Stimulated activated CD8-positive, alpha-beta memory T cell treated with anti-CD3 and anti-CD28 coated beads, Interleukin-15, amount 100 ng/mL, for 1 hour (primary cell): ENCODE data around the gene AGBL1.
"Not testable (repeated sequence)": the region's sequence is repeated elsewhere in the genome, so short reads cannot be mapped to it uniquely, and the experiment has no call there.

Experiments
- DNase-seq: peaks from one replicate; pipeline ENCODE4 v3.0.0-alpha.2; 2020; ENCODE audit warnings: low read depth

Gene AGBL1

GRCh38 chr15:86399041-86399954 lies 319.6 kb downstream of the AGBL1 start:
- DNase-seq, result no peak

DNA sequence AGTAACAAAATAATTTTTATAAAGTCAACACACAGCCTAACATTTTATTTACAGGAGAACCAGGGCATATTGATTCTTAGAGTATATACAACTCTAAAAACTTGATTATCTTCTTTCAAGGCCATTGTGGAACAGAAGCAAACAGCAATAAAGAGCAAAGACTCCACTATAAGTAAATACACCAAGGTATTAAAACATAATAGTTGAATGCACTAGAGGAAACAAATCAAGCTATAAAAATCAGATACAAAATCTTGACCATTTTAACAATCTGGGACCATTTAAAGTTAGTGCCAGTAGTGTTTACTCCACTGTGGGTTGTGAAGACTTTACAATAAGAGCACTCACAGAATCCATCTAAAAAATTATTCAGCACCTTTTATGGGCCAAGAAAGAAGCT lies 323.6 kb downstream of the AGBL1 start:
- DNase-seq, result no peak

DNA sequence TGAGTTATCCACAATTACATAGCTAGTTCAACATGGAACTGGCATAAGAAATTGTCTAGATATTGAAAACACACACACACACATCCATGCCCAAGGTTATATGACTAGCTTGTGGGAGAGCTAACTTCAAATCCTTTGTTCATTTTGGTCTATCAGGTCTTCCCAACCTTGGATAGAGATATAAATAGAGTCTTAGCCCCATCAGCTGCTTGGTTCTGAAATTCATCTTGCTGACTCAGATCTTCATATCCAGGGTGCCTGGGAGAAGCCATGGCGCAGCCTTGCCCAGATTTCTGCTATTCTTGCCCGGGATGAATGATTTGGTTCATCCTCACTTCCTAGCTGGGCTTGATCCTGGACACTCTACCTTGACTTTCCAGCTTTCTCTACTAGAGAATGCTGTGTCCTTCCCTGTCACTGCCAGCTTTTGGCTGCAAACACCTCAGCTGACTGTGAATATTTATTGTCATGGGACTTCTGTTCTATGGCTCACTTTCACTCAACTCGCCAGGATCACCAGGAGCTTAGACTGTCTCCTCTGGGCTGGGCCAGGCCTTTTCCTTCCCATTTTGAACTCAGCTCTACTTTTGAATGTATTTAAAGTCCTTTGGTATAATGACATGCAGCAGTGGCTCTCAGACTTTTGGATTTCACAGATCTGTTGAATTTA lies 324.4 kb downstream of the AGBL1 start:
- DNase-seq, result no peak

DNA sequence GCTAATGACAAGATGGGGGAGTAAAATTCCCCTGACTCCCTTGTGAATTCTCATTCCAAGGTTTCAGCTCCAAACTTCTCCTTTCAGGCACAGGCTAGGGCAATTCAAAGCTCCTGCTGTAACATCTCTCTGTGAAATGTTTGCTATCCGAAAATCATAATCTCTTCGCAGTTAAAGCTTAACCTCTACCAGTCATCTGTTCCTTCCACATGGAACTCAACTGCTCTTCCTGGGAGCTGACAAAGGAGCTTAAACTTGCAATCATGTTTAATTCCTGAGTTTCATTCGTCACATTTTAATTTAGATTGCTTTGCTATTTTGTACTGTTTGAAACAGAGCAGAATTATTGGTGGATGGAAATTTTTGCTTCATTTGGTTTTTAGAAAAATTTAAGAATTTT lies 328.6 kb downstream of the AGBL1 start:
- DNase-seq, result no peak

GRCh38 chr15:86411916-86412315 lies 332.2 kb downstream of the AGBL1 start:
- no peak for DNase-seq

DNA sequence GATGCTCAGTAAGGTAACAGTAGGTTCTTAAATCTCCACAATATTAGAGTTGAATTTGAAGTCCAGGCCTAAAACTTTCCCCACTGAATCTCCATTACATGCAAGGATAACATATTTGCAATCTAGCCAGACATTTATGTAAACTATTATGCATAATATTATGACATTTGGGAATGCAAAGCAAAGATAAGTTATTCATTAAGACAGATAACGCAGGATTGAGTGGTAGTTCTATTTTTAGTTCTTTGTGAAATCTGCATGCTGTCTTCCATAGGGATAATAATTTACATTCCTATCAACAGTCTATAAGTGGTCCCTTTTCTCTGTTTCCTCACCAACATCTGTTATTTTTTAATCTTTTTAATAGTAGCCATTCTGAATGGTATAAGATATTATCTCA lies 333.5 kb downstream of the AGBL1 start:
- DNase-seq, result no peak

DNA sequence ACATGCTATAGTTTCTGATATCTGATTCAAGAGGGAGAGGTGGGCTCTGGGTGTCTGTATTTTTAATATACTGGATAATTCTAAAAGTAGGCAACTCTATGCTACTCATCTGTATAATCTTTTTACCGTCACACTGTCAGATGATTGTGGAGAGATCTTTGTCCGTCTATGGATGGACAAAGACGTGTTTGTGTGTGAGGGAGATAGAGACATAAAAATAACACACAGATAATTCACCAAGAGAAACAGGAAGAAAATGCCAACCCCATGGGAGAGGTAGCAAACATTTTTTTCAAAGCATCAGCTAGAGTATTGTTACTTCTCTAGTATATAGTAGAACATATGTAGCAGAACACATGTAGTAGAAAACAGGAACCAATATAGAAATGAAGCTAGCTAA lies 346.1 kb downstream of the AGBL1 start:
- DNase-seq, result no peak

DNA sequence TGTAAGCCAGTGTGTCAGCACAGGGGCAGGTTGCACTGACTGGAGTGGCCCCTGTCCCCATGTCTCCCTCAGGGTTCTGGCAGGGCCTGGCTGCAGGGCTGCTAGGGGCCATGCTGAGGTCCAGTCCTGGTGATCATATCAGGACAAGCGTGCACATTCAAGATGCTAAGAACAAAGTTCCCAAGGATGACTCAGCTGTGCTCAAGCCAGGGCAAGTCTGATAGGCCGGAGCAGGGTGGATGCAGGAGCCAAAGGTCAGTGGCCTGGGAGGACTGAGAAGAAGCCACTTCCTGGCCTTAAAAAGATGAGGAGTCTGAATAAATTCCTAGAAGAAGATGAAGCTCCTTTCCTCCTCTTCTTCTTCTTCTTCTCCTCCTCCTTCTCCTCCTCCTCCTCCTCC lies 353.2 kb downstream of the AGBL1 start:
- DNase-seq, result no peak

DNA sequence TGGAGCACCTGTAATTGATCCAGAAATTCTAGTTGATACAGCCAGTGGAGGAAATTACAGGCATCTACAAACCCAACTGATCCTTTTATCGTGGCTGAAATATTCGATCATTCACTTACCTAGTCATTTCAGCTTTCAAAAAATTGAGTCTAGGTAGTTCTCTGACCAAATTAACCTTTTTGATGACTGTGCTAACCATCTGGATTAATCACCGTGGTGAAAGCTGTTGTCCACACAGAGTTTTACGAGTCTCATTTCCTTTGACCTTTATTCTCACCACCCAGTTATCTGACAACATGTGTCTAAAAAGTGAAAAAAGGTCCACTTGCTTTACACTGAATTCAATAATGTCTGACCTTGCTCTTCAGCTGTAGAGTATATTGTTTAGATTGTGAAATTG lies 354.3 kb downstream of the AGBL1 start:
- DNase-seq, result no peak

- DNase-seq, result no peak
Measured at GRCh38 chr15:86439614-86440013, 359.9 kb downstream of the AGBL1 start.

DNA sequence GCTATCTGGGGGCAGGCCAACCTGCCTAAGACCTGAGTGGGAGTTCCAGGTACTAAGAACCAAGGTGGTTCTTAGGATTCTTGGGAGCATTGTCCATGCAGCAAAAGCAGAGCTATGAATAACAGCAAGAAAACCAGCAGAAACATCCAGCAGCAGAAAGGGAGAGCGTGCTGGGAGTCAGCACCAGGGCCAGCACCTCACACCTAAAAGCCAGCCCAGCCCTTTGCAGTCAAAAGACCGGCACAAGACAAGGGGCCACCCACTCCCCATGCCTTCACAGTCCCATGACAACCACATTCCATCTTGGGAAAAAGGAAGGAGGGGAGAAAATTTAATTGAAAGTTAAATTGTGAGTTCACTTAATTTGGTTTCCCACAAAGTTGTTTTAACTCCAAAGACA lies 364.9 kb downstream of the AGBL1 start:
- DNase-seq, result no peak

DNA sequence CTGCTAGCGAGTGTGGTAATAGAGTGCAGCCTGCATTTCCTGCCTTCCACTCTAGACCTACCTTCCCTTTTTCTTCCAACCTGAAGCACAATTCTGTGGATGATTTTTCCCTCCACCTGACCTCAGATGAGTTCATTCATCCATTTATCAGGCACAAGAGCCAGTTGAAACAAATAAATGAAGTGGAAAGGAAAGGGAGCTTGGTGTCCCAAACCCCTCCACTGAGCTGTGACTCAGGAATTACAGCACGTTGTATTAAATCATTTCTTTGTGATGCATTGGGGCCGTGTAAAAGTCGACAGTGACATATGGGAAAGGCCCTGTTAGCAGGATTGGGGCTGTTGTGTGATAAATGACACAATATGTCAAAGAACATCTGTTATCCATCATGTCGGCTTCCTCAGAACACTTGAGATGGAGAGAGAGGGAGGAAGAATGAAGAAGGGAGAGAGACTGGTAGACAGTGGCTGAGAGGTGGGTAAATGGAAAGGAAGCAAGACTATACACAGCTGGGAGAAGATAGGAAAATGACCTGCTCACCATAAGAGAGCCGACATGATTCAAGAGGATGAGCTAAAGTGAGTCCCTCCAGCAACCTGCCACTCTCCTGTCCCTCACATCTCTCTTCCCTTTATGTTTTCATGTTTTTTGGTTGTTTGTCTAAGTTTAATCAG lies 366.0 kb downstream of the AGBL1 start:
- DNase-seq, result no peak

DNA sequence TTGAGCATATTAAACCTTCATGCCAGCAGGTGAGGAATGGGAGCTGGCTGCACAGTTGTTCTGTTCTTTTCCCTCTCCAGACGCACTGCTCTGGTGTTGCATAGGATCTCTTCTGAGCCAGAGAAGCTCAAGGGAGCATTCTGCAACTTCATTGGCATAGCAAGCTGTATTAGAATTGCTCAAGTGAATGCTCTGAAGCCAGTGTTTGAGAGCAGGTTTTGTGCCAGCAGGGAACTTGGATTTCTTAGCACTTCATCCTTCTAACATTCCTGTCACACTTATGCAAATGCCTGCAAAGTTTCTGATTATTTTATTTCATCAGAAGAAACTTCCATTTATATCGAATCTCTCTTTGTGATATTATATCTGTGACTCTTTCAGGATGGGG lies 366.6 kb downstream of the AGBL1 start:
- DNase-seq, result no peak

DNA sequence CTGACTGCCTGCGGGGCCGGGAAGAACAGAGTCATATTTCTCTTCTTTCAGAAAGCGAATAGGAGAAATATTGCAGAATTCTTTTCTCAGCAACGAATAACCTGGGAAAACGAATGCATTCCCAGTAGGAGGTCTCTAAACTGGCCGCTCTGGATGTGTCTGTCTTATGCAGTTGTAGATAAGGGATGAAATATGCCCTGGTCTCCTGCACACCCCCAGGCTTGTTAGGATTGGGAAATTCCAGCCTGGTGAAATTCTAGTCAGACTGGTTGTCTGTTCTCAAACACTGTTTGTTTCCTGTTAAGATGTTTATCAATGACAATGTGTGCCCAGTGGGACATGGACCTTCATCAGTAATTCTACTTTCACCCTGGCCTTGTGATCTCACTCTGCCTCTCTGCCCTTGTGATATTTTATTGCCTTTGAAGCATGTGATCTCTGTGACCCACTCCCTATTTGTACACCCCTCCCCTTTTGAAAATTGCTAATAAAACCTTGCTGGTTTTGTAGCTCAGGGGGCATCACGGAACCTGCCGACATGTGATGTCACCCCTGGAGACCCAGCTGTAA lies 385.9 kb downstream of the AGBL1 start:
- DNase-seq, result not testable (repeated sequence)

- no peak for DNase-seq
Measured at GRCh38 chr15:86481720-86482119, 402.0 kb downstream of the AGBL1 start.

- no peak for DNase-seq
Measured at GRCh38 chr15:86483936-86484335, 404.3 kb downstream of the AGBL1 start.

- no peak for DNase-seq
Measured at GRCh38 chr15:86488046-86488445, 408.4 kb downstream of the AGBL1 start.

- DNase-seq, result no peak
Measured at GRCh38 chr15:86489981-86490380, 410.3 kb downstream of the AGBL1 start.

DNA sequence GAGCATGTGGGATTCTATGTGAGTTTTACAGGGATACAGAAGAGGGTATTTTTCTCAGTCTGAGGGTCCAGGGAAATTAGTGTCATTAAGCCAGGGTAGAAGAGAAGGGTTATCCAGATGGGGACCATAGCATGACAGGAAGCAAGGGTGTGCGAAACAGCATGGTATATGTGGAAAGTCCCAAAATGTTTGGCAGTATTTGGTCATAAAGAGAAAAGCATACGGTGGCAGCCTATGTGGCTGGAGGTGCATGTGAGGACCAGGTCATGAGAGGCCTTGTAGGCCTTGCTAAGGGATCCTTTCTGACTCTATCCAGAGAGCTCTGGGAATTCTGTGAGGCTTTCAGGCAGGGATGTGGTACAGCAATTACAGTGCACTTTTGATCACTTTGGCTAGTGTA lies 411.4 kb downstream of the AGBL1 start:
- DNase-seq, result no peak

GRCh38 chr15:86493884-86494283 lies 414.2 kb downstream of the AGBL1 start:
- DNase-seq, result no peak

DNA sequence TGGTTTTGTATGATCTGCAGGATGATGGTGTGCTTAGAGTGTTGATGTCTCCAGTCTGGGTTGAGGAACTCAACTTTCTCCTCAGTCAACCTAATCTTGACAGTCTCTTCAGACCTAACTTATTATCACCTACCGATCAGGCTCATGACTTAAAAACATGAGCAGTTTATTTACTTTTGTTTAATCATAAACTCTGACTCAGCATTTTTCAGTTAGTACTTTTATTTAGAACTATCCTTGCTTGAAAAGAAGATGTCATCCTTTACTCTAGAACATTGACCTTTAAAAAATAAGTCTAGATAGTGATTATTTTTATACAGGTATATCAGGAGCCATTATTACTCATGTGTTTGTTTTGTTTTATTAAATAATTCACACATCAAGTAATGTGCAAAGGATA lies 414.8 kb downstream of the AGBL1 start:
- no peak for DNase-seq

- DNase-seq, result no peak
Measured at GRCh38 chr15:86502301-86502700, 422.6 kb downstream of the AGBL1 start.

DNA sequence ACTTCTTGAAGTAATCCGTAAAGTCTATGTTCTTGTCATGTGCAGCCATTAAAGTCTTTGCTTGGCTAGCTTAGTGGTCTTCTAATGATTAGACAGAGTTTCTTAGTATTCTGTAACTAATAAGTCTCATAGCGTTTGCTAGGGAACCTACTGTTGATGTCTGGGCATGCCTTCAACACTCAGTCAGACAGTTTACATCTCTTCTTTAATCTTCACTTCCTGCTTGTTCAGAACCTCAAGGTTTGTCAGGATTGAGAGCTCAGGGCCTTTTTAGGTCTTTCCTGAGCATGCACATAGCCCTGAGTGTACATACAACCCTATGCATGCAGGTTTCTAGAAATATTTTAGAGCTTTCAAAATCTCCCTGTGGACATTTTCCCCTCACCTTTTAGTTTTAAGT lies 426.3 kb downstream of the AGBL1 start:
- DNase-seq, result no peak
